WTC11 (cell line): ENCODE measurements around the gene NBEA. TPM values are rescaled to one million over a fixed set of nuclear protein-coding genes. Genes with fewer than 3 reads are reported as not detected.

ENCODE experiments used
- ATAC-seq: fragments of 200-7000 bp; cut with Tn5 transposase; 2 replicates; pipeline ENCODE4 v1.10.0; 2021; ENCODE audit warnings: mild to moderate bottlenecking, moderate library complexity
- CTCF ChIA-PET: fragments of 300-600 bp; sonication (Branson Sonifier 250); formaldehyde crosslinking; loops from one replicate; lab custom pipeline; 2021; ENCODE audit warnings: antibody characterized with exemption; lab: Charles Lee
- POLR2A ChIA-PET: fragments of 350-600 bp; sonication (Branson Sonifier 250); formaldehyde crosslinking; loops from one replicate; lab custom pipeline; 2021; ENCODE audit warnings: antibody characterized with exemption; lab: Charles Lee
- DNase-seq: peaks from one replicate; pipeline ENCODE4 v3.0.0; 2021; ENCODE audit warnings: low spot score
- H3K27ac Mint-ChIP-seq: 2 replicates; pipeline ENCODE4 v1.8.0; 2021; ENCODE audit warnings: mixed read lengths
- H3K27me3 Mint-ChIP-seq: 2 replicates; pipeline ENCODE4 v1.8.0; 2021; ENCODE audit warnings: low read depth, mild to moderate bottlenecking, moderate library complexity, mixed read lengths
- H3K36me3 Mint-ChIP-seq: 2 replicates; pipeline ENCODE4 v1.8.0; 2021; ENCODE audit warnings: mixed read lengths
- H3K4me1 Mint-ChIP-seq: 2 replicates; pipeline ENCODE4 v1.8.0; 2022; ENCODE audit warnings: mixed read lengths
- H3K4me3 Mint-ChIP-seq: 2 replicates; pipeline ENCODE4 v1.8.0; 2021; ENCODE audit warnings: mild to moderate bottlenecking, moderate library complexity, mixed read lengths
- H3K9me3 Mint-ChIP-seq: 2 replicates; pipeline ENCODE4 v1.8.0; 2021; ENCODE audit warnings: mixed read lengths
- ELF4 ChIP-seq: sonication (generic); formaldehyde crosslinking; IDR thresholded peaks from 2 replicates; pipeline ENCODE4 v1.8.1; 2022; ENCODE audit warnings: low read depth, mild to moderate bottlenecking, moderate library complexity, missing genetic modification reagents
- ETV6 ChIP-seq: sonication (generic); formaldehyde crosslinking; IDR thresholded peaks from 2 replicates; pipeline ENCODE4 v1.8.1; 2022; ENCODE audit warnings: mild to moderate bottlenecking, missing genetic modification reagents
- IRF2 ChIP-seq: sonication (generic); formaldehyde crosslinking; IDR thresholded peaks from 2 replicates; pipeline ENCODE4 v1.8.0; 2022; ENCODE audit warnings: low read depth, missing genetic modification reagents, borderline replicate concordance
- MXD4 ChIP-seq: fragments of 250-450 bp; sonication (Bioruptor Pico); IDR thresholded peaks from 2 replicates; pipeline ENCODE4 v1.8.0; 2021; ENCODE audit warnings: mild to moderate bottlenecking, moderate library complexity, borderline replicate concordance
- NFE2L1 ChIP-seq: sonication (generic); formaldehyde crosslinking; IDR thresholded peaks from 2 replicates; pipeline ENCODE4 v1.8.1; 2023; ENCODE audit warnings: missing genetic modification reagents
- NFYB ChIP-seq: sonication (generic); formaldehyde crosslinking; conservative IDR thresholded peaks from 2 replicates; pipeline ENCODE4 v1.8.0; 2022; ENCODE audit warnings: low read depth, missing genetic modification reagents
- OVOL2 ChIP-seq: fragments of 250-450 bp; sonication (Bioruptor Pico); IDR thresholded peaks from 2 replicates; pipeline ENCODE4 v1.9.0; 2021; ENCODE audit warnings: mild to moderate bottlenecking, borderline replicate concordance
- SMAD4 ChIP-seq: sonication (generic); formaldehyde crosslinking; IDR thresholded peaks from 2 replicates; pipeline ENCODE4 v1.8.0; 2022; ENCODE audit warnings: mild to moderate bottlenecking, missing genetic modification reagents
- TCF7 ChIP-seq: sonication (generic); formaldehyde crosslinking; IDR thresholded peaks from 2 replicates; pipeline ENCODE4 v1.8.0; 2022; ENCODE audit warnings: mild to moderate bottlenecking, low read depth, missing genetic modification reagents, moderate library complexity
- ZNF219 ChIP-seq: sonication (generic); formaldehyde crosslinking; IDR thresholded peaks from 2 replicates; pipeline ENCODE4 v1.8.0; 2023; ENCODE audit warnings: missing genetic modification reagents, mild to moderate bottlenecking, borderline replicate concordance
- ZNF317 ChIP-seq: sonication (generic); formaldehyde crosslinking; IDR thresholded peaks from 2 replicates; pipeline ENCODE4 v1.8.1; 2023; ENCODE audit warnings: low read depth, mild to moderate bottlenecking, moderate library complexity, missing genetic modification reagents, borderline replicate concordance
- total RNA-seq: library from RNA; stranded (reverse); gene quantifications from 3 replicates; pipeline ENCODE4 v1.2.3, GENCODE V29; 2021
- TF ChIP-seq, protein P1 (sequence below): sonication (generic); formaldehyde crosslinking; IDR thresholded peaks from 2 replicates; pipeline ENCODE4 v1.8.1; 2023; ENCODE audit warnings: mild to moderate bottlenecking, missing genetic modification reagents, borderline replicate concordance
- TF ChIP-seq, protein P2 (sequence below): sonication (generic); formaldehyde crosslinking; IDR thresholded peaks from 2 replicates; pipeline ENCODE4 v1.8.1; 2022; ENCODE audit warnings: mild to moderate bottlenecking, missing genetic modification reagents, moderate library complexity, borderline replicate concordance
- TF ChIP-seq, protein P3 (sequence below): fragments of 250-450 bp; sonication (Bioruptor Pico); IDR thresholded peaks from 2 replicates; pipeline ENCODE4 v1.9.0; 2021; ENCODE audit warnings: mild to moderate bottlenecking
- TF ChIP-seq, protein P4 (sequence below): sonication (generic); formaldehyde crosslinking; IDR thresholded peaks from 2 replicates; pipeline ENCODE4 v1.8.1; 2022; ENCODE audit warnings: missing genetic modification reagents, borderline replicate concordance
- TF ChIP-seq, protein P5 (sequence below): sonication (generic); formaldehyde crosslinking; IDR thresholded peaks from 2 replicates; pipeline ENCODE4 v1.8.1; 2023; ENCODE audit warnings: mild to moderate bottlenecking, missing genetic modification reagents, moderate library complexity
- TF ChIP-seq, protein P6 (sequence below): sonication (generic); formaldehyde crosslinking; IDR thresholded peaks from 2 replicates; pipeline ENCODE4 v1.8.1; 2022; ENCODE audit warnings: low read depth, missing genetic modification reagents, borderline replicate concordance

The NBEA gene
- total RNA-seq, 1 experiment from 2014 or later = 20.9 TPM

DNA sequence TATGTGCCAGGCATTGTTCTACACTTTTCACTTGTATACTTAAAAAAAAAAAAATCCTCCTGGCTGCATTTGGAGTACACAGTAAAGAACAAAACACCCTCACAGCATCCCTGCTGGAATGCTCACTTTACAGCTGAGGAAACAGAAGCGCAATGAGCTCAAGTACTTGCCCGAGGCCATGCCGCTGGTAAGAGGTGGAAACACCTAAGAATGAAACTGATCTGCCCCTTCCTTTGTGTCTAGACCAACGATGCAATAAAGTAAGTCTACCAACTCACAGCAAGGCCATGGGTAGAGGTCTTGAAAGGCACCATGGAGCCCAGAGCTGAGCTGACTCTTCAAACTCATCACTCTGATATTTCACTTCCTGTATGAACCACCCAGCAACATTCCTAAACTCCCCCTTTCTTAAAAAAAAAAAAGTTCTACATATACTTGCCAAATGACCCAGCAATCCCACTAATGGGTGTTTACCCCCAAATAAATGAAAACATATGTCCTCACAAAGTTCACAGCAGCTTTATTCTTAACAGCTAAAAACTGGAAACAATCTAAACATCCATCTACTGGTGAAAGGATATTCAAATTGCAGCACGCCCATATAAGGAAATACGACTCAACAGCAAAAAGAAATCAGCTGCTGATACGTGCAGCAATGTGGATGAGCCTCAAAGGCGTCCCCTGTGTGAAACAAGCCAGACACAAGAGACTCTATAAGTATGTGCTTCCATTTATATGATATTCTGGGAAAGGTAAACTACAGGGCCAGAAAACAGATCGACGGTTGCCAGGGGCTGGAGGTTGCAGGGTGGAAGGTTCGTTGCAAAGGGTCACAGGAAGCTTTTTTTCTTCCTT lies 771.1 kb downstream of the NBEA start:
- Mint-ChIP-seq H3K4me3 (no peak overlapping the region), H3K36me3 (no peaks in the 10 kb centered on the region), H3K9me3 (peaks cover 3% of the 10 kb centered on the region; the same call in 1 of the 2 replicates), H3K4me1 (peaks cover 19% of the 10 kb centered on the region), H3K27me3 (no peaks in the 10 kb centered on the region), H3K27ac (no peak overlapping the region)
- ChIA-PET POLR2A (no interaction called here), CTCF (interaction anchor here (0.8 to 1.5 kb wide), 5 partner anchors 10 to 105 kb away, joined by 3 to 7 read pairs (median 4); no protein-coding TSS in a partner anchor)
- TF ChIP-seq NFE2L1 (CRISPR knock-in tag) (no peak), SMAD4 (no peak), OVOL2 (CRISPR knock-in tag) (no peak), ZNF219 (CRISPR knock-in tag) (no peak), ETV6 (CRISPR knock-in tag) (no peak), ELF4 (CRISPR knock-in tag) (no peak), NFYB (no peak), IRF2 (CRISPR knock-in tag) (no peak), TCF7 (CRISPR knock-in tag) (no peak), ZNF317 (CRISPR knock-in tag) (no peak), MXD4 (CRISPR knock-in tag) (no peak)
- TF ChIP-seq, protein P1, sequence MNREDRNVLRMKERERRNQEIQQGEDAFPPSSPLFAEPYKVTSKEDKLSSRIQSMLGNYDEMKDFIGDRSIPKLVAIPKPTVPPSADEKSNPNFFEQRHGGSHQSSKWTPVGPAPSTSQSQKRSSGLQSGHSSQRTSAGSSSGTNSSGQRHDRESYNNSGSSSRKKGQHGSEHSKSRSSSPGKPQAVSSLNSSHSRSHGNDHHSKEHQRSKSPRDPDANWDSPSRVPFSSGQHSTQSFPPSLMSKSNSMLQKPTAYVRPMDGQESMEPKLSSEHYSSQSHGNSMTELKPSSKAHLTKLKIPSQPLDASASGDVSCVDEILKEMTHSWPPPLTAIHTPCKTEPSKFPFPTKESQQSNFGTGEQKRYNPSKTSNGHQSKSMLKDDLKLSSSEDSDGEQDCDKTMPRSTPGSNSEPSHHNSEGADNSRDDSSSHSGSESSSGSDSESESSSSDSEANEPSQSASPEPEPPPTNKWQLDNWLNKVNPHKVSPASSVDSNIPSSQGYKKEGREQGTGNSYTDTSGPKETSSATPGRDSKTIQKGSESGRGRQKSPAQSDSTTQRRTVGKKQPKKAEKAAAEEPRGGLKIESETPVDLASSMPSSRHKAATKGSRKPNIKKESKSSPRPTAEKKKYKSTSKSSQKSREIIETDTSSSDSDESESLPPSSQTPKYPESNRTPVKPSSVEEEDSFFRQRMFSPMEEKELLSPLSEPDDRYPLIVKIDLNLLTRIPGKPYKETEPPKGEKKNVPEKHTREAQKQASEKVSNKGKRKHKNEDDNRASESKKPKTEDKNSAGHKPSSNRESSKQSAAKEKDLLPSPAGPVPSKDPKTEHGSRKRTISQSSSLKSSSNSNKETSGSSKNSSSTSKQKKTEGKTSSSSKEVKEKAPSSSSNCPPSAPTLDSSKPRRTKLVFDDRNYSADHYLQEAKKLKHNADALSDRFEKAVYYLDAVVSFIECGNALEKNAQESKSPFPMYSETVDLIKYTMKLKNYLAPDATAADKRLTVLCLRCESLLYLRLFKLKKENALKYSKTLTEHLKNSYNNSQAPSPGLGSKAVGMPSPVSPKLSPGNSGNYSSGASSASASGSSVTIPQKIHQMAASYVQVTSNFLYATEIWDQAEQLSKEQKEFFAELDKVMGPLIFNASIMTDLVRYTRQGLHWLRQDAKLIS (CRISPR knock-in tag) = no peak
- TF ChIP-seq, protein P2, sequence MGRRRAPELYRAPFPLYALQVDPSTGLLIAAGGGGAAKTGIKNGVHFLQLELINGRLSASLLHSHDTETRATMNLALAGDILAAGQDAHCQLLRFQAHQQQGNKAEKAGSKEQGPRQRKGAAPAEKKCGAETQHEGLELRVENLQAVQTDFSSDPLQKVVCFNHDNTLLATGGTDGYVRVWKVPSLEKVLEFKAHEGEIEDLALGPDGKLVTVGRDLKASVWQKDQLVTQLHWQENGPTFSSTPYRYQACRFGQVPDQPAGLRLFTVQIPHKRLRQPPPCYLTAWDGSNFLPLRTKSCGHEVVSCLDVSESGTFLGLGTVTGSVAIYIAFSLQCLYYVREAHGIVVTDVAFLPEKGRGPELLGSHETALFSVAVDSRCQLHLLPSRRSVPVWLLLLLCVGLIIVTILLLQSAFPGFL (CRISPR knock-in tag) = no peak
- TF ChIP-seq, protein P3, sequence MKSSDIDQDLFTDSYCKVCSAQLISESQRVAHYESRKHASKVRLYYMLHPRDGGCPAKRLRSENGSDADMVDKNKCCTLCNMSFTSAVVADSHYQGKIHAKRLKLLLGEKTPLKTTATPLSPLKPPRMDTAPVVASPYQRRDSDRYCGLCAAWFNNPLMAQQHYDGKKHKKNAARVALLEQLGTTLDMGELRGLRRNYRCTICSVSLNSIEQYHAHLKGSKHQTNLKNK = no peak
- TF ChIP-seq, protein P4, sequence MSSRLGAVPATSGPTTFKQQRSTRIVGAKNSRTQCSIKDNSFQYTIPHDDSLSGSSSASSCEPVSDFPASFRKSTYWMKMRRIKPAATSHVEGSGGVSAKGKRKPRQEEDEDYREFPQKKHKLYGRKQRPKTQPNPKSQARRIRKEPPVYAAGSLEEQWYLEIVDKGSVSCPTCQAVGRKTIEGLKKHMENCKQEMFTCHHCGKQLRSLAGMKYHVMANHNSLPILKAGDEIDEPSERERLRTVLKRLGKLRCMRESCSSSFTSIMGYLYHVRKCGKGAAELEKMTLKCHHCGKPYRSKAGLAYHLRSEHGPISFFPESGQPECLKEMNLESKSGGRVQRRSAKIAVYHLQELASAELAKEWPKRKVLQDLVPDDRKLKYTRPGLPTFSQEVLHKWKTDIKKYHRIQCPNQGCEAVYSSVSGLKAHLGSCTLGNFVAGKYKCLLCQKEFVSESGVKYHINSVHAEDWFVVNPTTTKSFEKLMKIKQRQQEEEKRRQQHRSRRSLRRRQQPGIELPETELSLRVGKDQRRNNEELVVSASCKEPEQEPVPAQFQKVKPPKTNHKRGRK (CRISPR knock-in tag) = no peak
- TF ChIP-seq, protein P5, sequence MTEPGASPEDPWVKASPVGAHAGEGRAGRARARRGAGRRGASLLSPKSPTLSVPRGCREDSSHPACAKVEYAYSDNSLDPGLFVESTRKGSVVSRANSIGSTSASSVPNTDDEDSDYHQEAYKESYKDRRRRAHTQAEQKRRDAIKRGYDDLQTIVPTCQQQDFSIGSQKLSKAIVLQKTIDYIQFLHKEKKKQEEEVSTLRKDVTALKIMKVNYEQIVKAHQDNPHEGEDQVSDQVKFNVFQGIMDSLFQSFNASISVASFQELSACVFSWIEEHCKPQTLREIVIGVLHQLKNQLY (CRISPR knock-in tag) = no peak
- TF ChIP-seq, protein P6, sequence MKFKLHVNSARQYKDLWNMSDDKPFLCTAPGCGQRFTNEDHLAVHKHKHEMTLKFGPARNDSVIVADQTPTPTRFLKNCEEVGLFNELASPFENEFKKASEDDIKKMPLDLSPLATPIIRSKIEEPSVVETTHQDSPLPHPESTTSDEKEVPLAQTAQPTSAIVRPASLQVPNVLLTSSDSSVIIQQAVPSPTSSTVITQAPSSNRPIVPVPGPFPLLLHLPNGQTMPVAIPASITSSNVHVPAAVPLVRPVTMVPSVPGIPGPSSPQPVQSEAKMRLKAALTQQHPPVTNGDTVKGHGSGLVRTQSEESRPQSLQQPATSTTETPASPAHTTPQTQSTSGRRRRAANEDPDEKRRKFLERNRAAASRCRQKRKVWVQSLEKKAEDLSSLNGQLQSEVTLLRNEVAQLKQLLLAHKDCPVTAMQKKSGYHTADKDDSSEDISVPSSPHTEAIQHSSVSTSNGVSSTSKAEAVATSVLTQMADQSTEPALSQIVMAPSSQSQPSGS (CRISPR knock-in tag) = no peak
- DNase-seq (no peak), ATAC-seq (peak; percentile 51)
